GM18870 (cell line): ENCODE measurements around the gene ZNF723.
"Not testable (repeated sequence)": the region's sequence is repeated elsewhere in the genome, so short reads cannot be mapped to it uniquely, and the experiment has no call there.

Experiments
- ATAC-seq: cut with Tn5 transposase; IDR thresholded peaks from one replicate; pipeline ENCODE4 v1.9.1; 2021; ENCODE audit warnings: moderate library complexity; ENCODE audit not compliant: unreplicated experiment

The ZNF723 gene

GRCh38 chr19:22832031-22832762, at the start of gene ZNF723:
ZNF723 (plus strand) TSS chr19:22832291; CDS start chr19:22832380, 89 bp downstream.
- no peak for ATAC-seq

GRCh38 chr19:22783651-22784410, 48.3 kb upstream of the ZNF723 start, which contains the start of gene ZNF99:
ZNF99 (minus strand) TSS chr19:22784151; CDS start chr19:22784016, 135 bp downstream.
- no peak for ATAC-seq

- ATAC-seq: not testable (repeated sequence)
These were observed 39.2 kb upstream of the ZNF723 start for GRCh38 chr19:22792863-22793262.

- ATAC-seq: no peak
These were observed 35.1 kb upstream of the ZNF723 start for GRCh38 chr19:22797040-22797439.

GRCh38 chr19:22806418-22806817, 25.7 kb upstream of the ZNF723 start:
- ATAC-seq: no peak

GRCh38 chr19:22807061-22807835, 24.8 kb upstream of the ZNF723 start:
- no peak for ATAC-seq

GRCh38 chr19:22814124-22814523, 18.0 kb upstream of the ZNF723 start:
- ATAC-seq: no peak

GRCh38 chr19:22831211-22831610, 880 bp upstream of the ZNF723 start:
- ATAC-seq: no peak

GRCh38 chr19:22857713-22858320, 25.7 kb downstream of the ZNF723 start:
- not testable (repeated sequence) for ATAC-seq

GRCh38 chr19:22882797-22883196, 50.7 kb downstream of the ZNF723 start:
- no peak for ATAC-seq

GRCh38 chr19:22893855-22894270, 61.8 kb downstream of the ZNF723 start:
- no peak for ATAC-seq

GRCh38 chr19:22901431-22902130, 69.5 kb downstream of the ZNF723 start:
- no peak for ATAC-seq
